IMR-90 (cell line): ENCODE measurements around the gene LEO1. TPM values are rescaled to one million over a fixed set of nuclear protein-coding genes. Genes with fewer than 3 reads are reported as not detected.

Experiments used
- ATAC-seq: fragments of 200-7000 bp; cut with Tn5 transposase; 2 replicates; pipeline ENCODE4 v1.9.1; 2020; ENCODE audit warnings: low read depth, mild to moderate bottlenecking, moderate library complexity
- BruUV-seq: library from RNA; stranded (reverse); fragments of 400-500 nt; replicated peaks from 2 replicates; lab custom pipeline; 2021; lab: Mats Ljungman, UMichigan
- CTCF ChIA-PET: fragments of 300-600 bp; formaldehyde crosslinking; extraction: SDS; loops from one replicate; lab custom pipeline; 2021; ENCODE audit warnings: antibody characterized with exemption; lab: Yijun Ruan, JAX
- POLR2A ChIA-PET: fragments of 300-600 bp; sonication (Branson Sonifier 250); formaldehyde crosslinking; loops from one replicate; lab custom pipeline; 2022; ENCODE audit warnings: antibody characterized with exemption; ENCODE audit not compliant: unreplicated experiment; lab: Charles Lee
- DNase-seq: peaks from one replicate; pipeline ENCODE4 v3.0.0; 2013
- H2AFZ ChIP-seq: replicated peaks from 2 replicates; pipeline ENCODE3; 2013; ENCODE audit warnings: low read length, mild to moderate bottlenecking; ENCODE audit not compliant: poor library complexity
- H2AK5ac ChIP-seq: 2 replicates; pipeline ENCODE4 v1.6.1; 2013; ENCODE audit warnings: low read depth, low read length, inconsistent platforms
- H2AK9ac ChIP-seq: replicated peaks from 2 replicates; pipeline ENCODE3; 2013; ENCODE audit warnings: mild to moderate bottlenecking, low read depth, low read length, moderate library complexity; ENCODE audit not compliant: poor library complexity
- H2BK120ac ChIP-seq: 2 replicates; pipeline ENCODE4 v1.6.1; 2013; ENCODE audit warnings: low read depth, low read length, inconsistent platforms
- H2BK15ac ChIP-seq: 3 replicates; pipeline ENCODE4 v1.6.1; 2013; ENCODE audit warnings: low read depth, low read length, inconsistent platforms
- H2BK20ac ChIP-seq: 2 replicates; pipeline ENCODE4 v1.6.1; 2013; ENCODE audit warnings: low read depth, mild to moderate bottlenecking, inconsistent platforms, low read length, moderate library complexity
- H2BK5ac ChIP-seq: 2 replicates; pipeline ENCODE4 v1.6.1; 2013; ENCODE audit warnings: mild to moderate bottlenecking, low read depth, low read length, inconsistent platforms; ENCODE audit not compliant: poor library complexity, severe bottlenecking
- H3K14ac ChIP-seq: replicated peaks from 2 replicates; pipeline ENCODE4 v1.6.1; 2013; ENCODE audit warnings: low read depth, low read length, inconsistent platforms
- H3K18ac ChIP-seq: 2 replicates; pipeline ENCODE4 v1.6.1; 2013; ENCODE audit warnings: low read depth, low read length, control low read depth
- H3K23ac ChIP-seq: 2 replicates; pipeline ENCODE4 v1.6.1; 2013; ENCODE audit warnings: low read depth, low read length, inconsistent platforms
- H3K27ac ChIP-seq: 2 replicates; pipeline ENCODE4 v1.5.1; 2013; ENCODE audit warnings: mild to moderate bottlenecking, control low read depth, low read length; ENCODE audit not compliant: insufficient read depth
- H3K27me3 ChIP-seq: 2 replicates; pipeline ENCODE4 v1.6.1; 2013; ENCODE audit warnings: low read length; ENCODE audit not compliant: control insufficient read depth, insufficient read depth
- H3K36me3 ChIP-seq: 2 replicates; pipeline ENCODE4 v1.6.1; 2013; ENCODE audit warnings: low read length, mixed read lengths; ENCODE audit not compliant: control insufficient read depth, insufficient read depth
- H3K4ac ChIP-seq: 2 replicates; pipeline ENCODE4 v1.6.1; 2013; ENCODE audit warnings: low read depth, low read length, inconsistent platforms
- H3K4me1 ChIP-seq: 2 replicates; pipeline ENCODE4 v1.6.1; 2013; ENCODE audit warnings: low read length, mixed read lengths; ENCODE audit not compliant: control insufficient read depth, insufficient read depth
- H3K4me2 ChIP-seq: 2 replicates; pipeline ENCODE4 v1.6.1; 2013; ENCODE audit warnings: low read depth, mild to moderate bottlenecking, control low read depth, low read length, moderate library complexity
- H3K4me3 ChIP-seq: 2 replicates; pipeline ENCODE4 v1.5.1; 2013; ENCODE audit warnings: low read depth, mild to moderate bottlenecking, control low read depth, low read length, moderate library complexity; ENCODE audit not compliant: insufficient read depth
- H3K56ac ChIP-seq: 2 replicates; pipeline ENCODE4 v1.6.1; 2013; ENCODE audit warnings: low read length, inconsistent platforms; ENCODE audit not compliant: insufficient read depth; ENCODE audit errors: extremely low read depth
- H3K79me1 ChIP-seq, 2 experiments: 2 replicates each; pipeline ENCODE4 v1.6.1; 2013; ENCODE audit warnings: low read length in 2 of 2, inconsistent platforms in 1 of 2, low read depth in 1 of 2
- H3K9ac ChIP-seq: 2 replicates; pipeline ENCODE4 v1.6.1; 2013; ENCODE audit warnings: low read depth, low read length, control low read depth
- H3K9me1 ChIP-seq: 2 replicates; pipeline ENCODE4 v1.6.1; 2013; ENCODE audit warnings: low read length, inconsistent platforms; ENCODE audit not compliant: insufficient read depth
- H3K9me3 ChIP-seq: 2 replicates; pipeline ENCODE4 v1.6.1; 2013; ENCODE audit warnings: low read length; ENCODE audit not compliant: control insufficient read depth, insufficient read depth
- H4K20me1 ChIP-seq: 2 replicates; pipeline ENCODE4 v1.6.1; 2013; ENCODE audit warnings: low read length, inconsistent platforms; ENCODE audit not compliant: insufficient read depth
- H4K5ac ChIP-seq: 2 replicates; pipeline ENCODE4 v1.6.1; 2013; ENCODE audit warnings: mild to moderate bottlenecking, low read depth, low read length, control low read depth
- H4K8ac ChIP-seq, 2 experiments: 2 replicates each; pipeline ENCODE4 v1.6.1; 2013; ENCODE audit warnings: low read depth in 2 of 2, low read length in 2 of 2, control low read depth in 1 of 2, inconsistent platforms in 1 of 2
- H4K91ac ChIP-seq: 2 replicates; pipeline ENCODE4 v1.6.1; 2013; ENCODE audit warnings: low read depth, low read length, inconsistent platforms; ENCODE audit not compliant: insufficient read depth
- BHLHE40 ChIP-seq: fragments of 150-350 bp; IDR thresholded peaks from 2 replicates; pipeline ENCODE4 v1.6.1; 2016; ENCODE audit warnings: mild to moderate bottlenecking, low read depth, low read length
- CEBPB ChIP-seq: IDR thresholded peaks from 2 replicates; pipeline ENCODE4 v1.6.1; 2012; ENCODE audit warnings: low read depth, low read length, improper control_type of control experiment
- CTCF ChIP-seq: conservative IDR thresholded peaks from 2 replicates; pipeline ENCODE4 v1.5.1; 2012; ENCODE audit warnings: mild to moderate bottlenecking, low read depth, low read length, improper control_type of control experiment
- ELK1 ChIP-seq: fragments of 150-350 bp; IDR thresholded peaks from 2 replicates; pipeline ENCODE4 v1.6.1; 2016; ENCODE audit warnings: low read depth, mild to moderate bottlenecking, low read length, moderate library complexity, borderline replicate concordance
- NFE2L2 ChIP-seq: fragments of 150-350 bp; IDR thresholded peaks from 2 replicates; pipeline ENCODE4 v1.6.1; 2016; ENCODE audit warnings: low read depth, mild to moderate bottlenecking, low read length
- WGBS, 2 experiments: methylation state at CpG; one replicate each; pipeline versions ENCODE4 v1.1.5 to v1.1.7; 2013; ENCODE audit warnings: missing lambda C conversion rate in 2 of 2; ENCODE audit not compliant: insufficient read length in 1 of 2; ENCODE audit errors: extremely low coverage in 2 of 2; 5-methylcytosine and 5-hydroxymethylcytosine counted together
- dilution Hi-C: fragments of 300-500 bp; cut with HindIII; formaldehyde crosslinking; loops from one replicate; pipeline ENCODE4 v1.14.3; 2018; ENCODE audit warnings: low sequenced_read_pairs; ENCODE audit not compliant: unreplicated experiment
- in situ Hi-C: fragments of 300-500 bp; cut with MboI; formaldehyde crosslinking; loops from 3 replicates; pipeline ENCODE4 v1.14.3; 2019; ENCODE audit warnings: low sequenced_read_pairs, inconsistent platforms, mixed read lengths
- intact Hi-C: fragments of 100-400 bp; cut with micrococcal nuclease; formaldehyde crosslinking; loops from 2 replicates; pipeline ENCODE4 v1.10.0; 2022
- polyA plus RNA-seq, 3 experiments: library from polyadenylated mRNA; depleted of rRNA; stranded (reverse); fragments of >200 nt; gene quantifications; 2 replicates each; pipeline ENCODE4 v1.2.3, GENCODE V29; 2012; ENCODE audit warnings: low replicate concordance in 1 of 3
- total RNA-seq: library from RNA; depleted of rRNA; stranded (reverse); fragments of >200 nt; gene quantifications from 2 replicates; pipeline ENCODE4 v1.2.3, GENCODE V29; 2012

LEO1 gene
- total and polyA plus RNA-seq, 2 of the 4 experiments (the other 2 are of a cell fraction), result 9.0 to 11.5 TPM

- Histone ChIP-seq H2BK20ac (no peak overlapping the region), H2AK5ac (no peak overlapping the region), H3K4ac (no peak overlapping the region), H4K8ac (no peak overlapping the region), H2AFZ (no peak overlapping the region), H3K79me1 (peaks cover 7 to 12% of the 10 kb centered on the region in 2 experiments; a peak in 3 of 4 replicates), H3K18ac (no peak overlapping the region), H3K36me3 (peaks cover 22% of the 10 kb centered on the region), H3K4me2 (no peak overlapping the region), H3K14ac (no peak overlapping the region), H3K23ac (no peak overlapping the region), H3K9me3 (no peaks in the 10 kb centered on the region), H2BK120ac (no peak overlapping the region), H4K5ac (no peak overlapping the region), H3K27me3 (no peaks in the 10 kb centered on the region), H2BK5ac (no peak overlapping the region), H4K91ac (no peak overlapping the region), H3K9me1 (peaks cover 12% of the 10 kb centered on the region; the same call in 1 of the 2 replicates), H3K4me1 (no peaks in the 10 kb centered on the region), H4K20me1 (peaks cover 4% of the 10 kb centered on the region; the same call in 1 of the 2 replicates), H2BK15ac (no peak overlapping the region), H3K9ac (no peak overlapping the region), H3K56ac (no peak overlapping the region), H3K27ac (no peak overlapping the region), H3K4me3 (no peak overlapping the region), H2AK9ac (no peak overlapping the region)
- in situ Hi-C loops, result no loop called here
- no peak for TF ChIP-seq NFE2L2
- TF ChIP-seq CTCF, result no peak
- TF ChIP-seq ELK1, result no peak
- no peak for TF ChIP-seq BHLHE40
- no peak for TF ChIP-seq CEBPB
- no CpG with 5 or more reads among the region's 5 CpGs for WGBS, 2 experiments
- BruUV-seq, result no TSS peak
- peak; percentile 4 for DNase-seq
- ChIA-PET CTCF (interaction anchor here (0.5 kb wide), 1 partner anchor 30 kb away, joined by 4 read pairs; no protein-coding TSS in a partner anchor), POLR2A (no interaction called here)
- ATAC-seq, result no peak
- dilution Hi-C loops, result no loop called here
- intact Hi-C loops, result no loop called here
These were observed 36.0 kb downstream of the LEO1 start for GRCh38 chr15:51935466-51936104.
